ENCODE results near the gene PAQR7. TPM values are rescaled to one million over a fixed set of nuclear protein-coding genes. Genes with fewer than 3 reads are reported as not detected.

Gene PAQR7
- 19.8 and 22.9 TPM in 2 replicates for total RNA-seq

GRCh38 chr1:25875154-25875855 is at the start of gene PAQR7:
TSS of gene PAQR7 (minus strand) at chr1:25875708. CDS start at chr1:25863839, 11,869 bp downstream.

GRCh38 chr1:25905680-25906643 is 30.5 kb upstream of the PAQR7 start, which contains the start of gene STMN1:
TSS of gene STMN1 (minus strand) at chr1:25906419. CDS start at chr1:25904676, 1,743 bp downstream.

GRCh38 chr1:25858906-25859789 is 16.4 kb downstream of the PAQR7 start, which contains the start of gene AUNIP:
TSS of gene AUNIP (minus strand) at chr1:25859457. CDS start at chr1:25859357, 100 bp downstream.

DNA sequence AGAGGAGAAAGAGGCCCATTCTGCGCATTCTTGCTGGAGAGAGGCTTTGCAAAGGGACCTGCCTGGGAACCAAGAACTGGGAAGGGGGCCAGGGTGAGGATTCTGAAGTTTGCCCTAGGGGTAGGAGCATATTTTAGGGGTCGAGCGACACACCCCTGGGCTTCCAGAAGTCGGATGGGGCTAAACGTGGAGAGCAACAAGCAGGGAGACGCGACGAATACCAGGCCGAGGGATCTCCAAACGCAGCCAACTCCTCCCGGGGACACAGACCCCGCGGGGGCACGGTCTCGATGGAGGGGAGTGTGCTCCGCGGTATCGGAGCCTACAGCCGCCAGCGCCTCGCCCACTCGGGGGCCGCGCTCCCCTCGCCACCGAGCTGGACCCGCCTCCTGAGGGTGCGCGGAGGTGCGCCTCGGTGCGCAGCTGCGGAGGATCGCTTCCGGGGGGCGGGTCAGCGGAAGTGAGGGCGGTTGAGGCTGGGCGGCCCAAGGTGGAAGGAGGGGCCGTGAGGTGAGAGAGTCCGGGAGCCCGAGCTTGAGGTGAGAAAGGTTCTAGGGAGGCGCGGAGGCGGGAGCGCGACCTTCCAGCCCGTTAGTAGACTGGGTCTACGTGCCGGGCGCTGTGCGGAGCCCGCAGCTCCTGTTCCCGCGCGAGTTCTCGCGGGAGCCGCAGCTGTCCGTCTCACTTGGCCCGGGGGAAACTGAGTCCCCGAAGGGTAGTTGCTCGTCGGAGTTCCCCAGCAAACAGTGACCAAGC is 55.8 kb downstream of the PAQR7 start, which contains the start of gene MTFR1L:
Gene MTFR1L (plus strand): TSS at position 464 of the 756 bp plus-strand sequence. CDS start 3,151 bp downstream, outside the sequence.

Other genes starting within 250 kb of the PAQR7 start
- 26.2 and 34.3 TPM in 2 replicates for gene SELENON, start 75.5 kb downstream of the PAQR7 start, total RNA-seq
- gene MTFR1L, start 55.8 kb downstream of the PAQR7 start, total RNA-seq = 17.5 and 21.6 TPM in 2 replicates
- gene AUNIP, start 16.3 kb downstream of the PAQR7 start, total RNA-seq = 5.2 and 9.2 TPM in 2 replicates
- gene STMN1, start 30.7 kb upstream of the PAQR7 start, total RNA-seq = 86.1 and 166 TPM in 2 replicates
- 7.8 and 10.5 TPM in 2 replicates for gene PAFAH2, start 122.4 kb upstream of the PAQR7 start, total RNA-seq
- gene EXTL1, start 146.1 kb upstream of the PAQR7 start, total RNA-seq = not detected in 2 replicates
- not detected in 2 replicates for gene SLC30A2, start 170.4 kb upstream of the PAQR7 start, total RNA-seq
- not detected in 2 replicates for gene TRIM63, start 191.9 kb upstream of the PAQR7 start, total RNA-seq
- 1.5 and 1.6 TPM in 2 replicates for gene PDIK1L, start 236.1 kb upstream of the PAQR7 start, total RNA-seq

Data from hair follicular keratinocyte (primary cell).